HEK293T (cell line): ENCODE results near the gene FMN2.

Experiments used
- ELF4 ChIP-seq: fragments of 450-650 bp; IDR thresholded peaks from 2 replicates; pipeline ENCODE4 v1.6.1; 2017; ENCODE audit warnings: antibody characterized with exemption
- HDGF ChIP-seq: fragments of 450-650 bp; IDR thresholded peaks from 2 replicates; pipeline ENCODE4 v1.6.1; 2017; ENCODE audit warnings: antibody characterized with exemption, borderline replicate concordance

DNA sequence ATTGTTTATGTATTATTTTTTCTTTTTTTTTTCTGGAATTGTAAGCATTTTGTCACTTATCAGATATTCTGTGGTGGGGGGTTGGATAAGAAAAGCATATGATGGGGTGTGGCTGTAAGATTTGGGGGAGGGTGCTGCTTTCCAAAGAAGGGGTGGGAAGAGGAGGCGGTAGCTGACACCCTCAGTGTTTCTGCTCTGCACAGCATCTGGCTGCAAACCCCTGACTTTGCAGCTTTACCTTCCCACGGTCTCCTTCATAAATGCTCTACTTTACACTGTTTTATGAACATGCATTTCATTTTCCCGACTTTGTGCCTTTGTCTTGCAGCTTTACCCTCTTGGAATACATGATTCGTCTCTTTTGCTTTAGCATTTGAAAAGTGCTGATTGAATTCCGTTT lies 7.6 kb downstream of the FMN2 start:
- TF ChIP-seq HDGF (no peak), ELF4 (no peak)
